T-cell (primary cell): Measurements from ENCODE around the gene TP53INP2. TPM values are rescaled to one million over a fixed set of nuclear protein-coding genes. Genes with fewer than 3 reads are reported as not detected.
A peak's percentile ranks its signal among the peaks of the same experiment; 100 is the strongest.

ENCODE experiments used
- ATAC-seq, 4 experiments: fragments of 200-7000 bp in 3 of 4; fragments of 150-1000 bp in 1 of 4; cut with Tn5 transposase; replicated peaks in 1 of 4; 1 replicate in 3 of 4; 2 replicates in 1 of 4; pipeline ENCODE4 v1.10.0; 2021; ENCODE audit warnings: moderate library complexity in 3 of 4, mild to moderate bottlenecking in 2 of 4, moderate number of reproducible peaks in 1 of 4
- CTCF ChIA-PET, 2 donors: fragments of 300-600 bp; sonication (Branson Sonifier 250); formaldehyde crosslinking; loops; one replicate each; lab custom pipeline; 2022; ENCODE audit warnings: antibody characterized with exemption in 2 of 2; lab: Charles Lee
- POLR2A ChIA-PET, 2 donors: fragments of 300-600 bp; sonication (Branson Sonifier 250); formaldehyde crosslinking; loops; one replicate each; lab custom pipeline; 2022; ENCODE audit warnings: antibody characterized with exemption in 2 of 2; lab: Charles Lee
- DNase-seq, 35 experiments: peaks; one replicate each; pipeline versions ENCODE4 v3.0.0 to v3.0.0-alpha.2; 2013 to 2023
- H3K27ac ChIP-seq: one replicate; pipeline ENCODE4 v1.5.1; 2013; ENCODE audit warnings: low read length
- H3K27me3 ChIP-seq, 2 experiments: replicated peaks in 1 of 2; 1 replicate in 1 of 2; 2 replicates in 1 of 2; pipeline versions ENCODE4 v1.6.1 to v1.7.0; 2013; ENCODE audit warnings: low read length in 1 of 2, mixed read lengths in 1 of 2; ENCODE audit not compliant: control insufficient read depth in 2 of 2, insufficient read depth in 2 of 2; ENCODE audit errors: extremely low read depth in 1 of 2
- H3K36me3 ChIP-seq, 2 donors: 1 replicate in 1 of 2; 2 replicates in 1 of 2; pipeline versions ENCODE4 v1.6.1 to v1.7.0; 2013; ENCODE audit warnings: low read length in 1 of 2; ENCODE audit not compliant: control insufficient read depth in 2 of 2, insufficient read depth in 1 of 2; ENCODE audit errors: extremely low read depth in 1 of 2
- H3K4me1 ChIP-seq, 2 experiments: 1 replicate in 1 of 2; 2 replicates in 1 of 2; pipeline versions ENCODE4 v1.6.1 to v1.7.0; 2013; ENCODE audit warnings: low read length in 2 of 2, mixed read lengths in 1 of 2; ENCODE audit not compliant: insufficient read depth in 2 of 2, control insufficient read depth in 1 of 2; ENCODE audit errors: extremely low read depth in 1 of 2
- H3K4me3 ChIP-seq, 2 donors: 1 replicate in 1 of 2; 2 replicates in 1 of 2; pipeline versions ENCODE4 v1.5.1 to v1.7.0; 2013; ENCODE audit warnings: mild to moderate bottlenecking in 2 of 2, low read length in 1 of 2, moderate library complexity in 1 of 2; ENCODE audit not compliant: control insufficient read depth in 1 of 2; ENCODE audit errors: extremely low read depth in 1 of 2
- H3K9me3 ChIP-seq: 2 replicates; pipeline ENCODE4 v1.7.0; 2013
- H3K27ac Mint-ChIP-seq, 2 donors: one replicate each; pipeline ENCODE4 v1.8.0; 2020 to 2021; ENCODE audit warnings: mild to moderate bottlenecking in 2 of 2, mixed read lengths in 2 of 2
- H3K27me3 Mint-ChIP-seq, 2 donors: one replicate each; pipeline ENCODE4 v1.8.0; 2021 to 2022; ENCODE audit warnings: mixed read lengths in 2 of 2
- H3K36me3 Mint-ChIP-seq: one replicate; pipeline ENCODE4 v1.8.0; 2021; ENCODE audit warnings: mixed read lengths
- H3K4me1 Mint-ChIP-seq, 3 donors: one replicate each; pipeline ENCODE4 v1.8.0; 2020 to 2022; ENCODE audit warnings: mixed read lengths in 3 of 3, mild to moderate bottlenecking in 1 of 3
- H3K4me3 Mint-ChIP-seq, 3 donors: one replicate each; pipeline ENCODE4 v1.8.0; 2020 to 2022; ENCODE audit warnings: mild to moderate bottlenecking in 3 of 3, mixed read lengths in 3 of 3, moderate library complexity in 3 of 3
- H3K9me3 Mint-ChIP-seq, 3 donors: one replicate each; pipeline ENCODE4 v1.8.0; 2020 to 2022; ENCODE audit warnings: mixed read lengths in 3 of 3
- WGBS: methylation state at CpG from one replicate; pipeline ENCODE4 v1.1.5; 2013; ENCODE audit warnings: missing lambda C conversion rate; ENCODE audit not compliant: insufficient coverage; 5-methylcytosine and 5-hydroxymethylcytosine counted together
- total RNA-seq, 35 experiments: library from RNA in 6 of 35; stranded (reverse) in 6 of 35; fragments of 120-200 nt in 1 of 35; gene quantifications; one replicate each; pipeline versions ENCODE4 v1.2.1 to v1.2.4 and lab custom pipeline; 2013 to 2026

The TP53INP2 gene
- total RNA-seq, 5 donors from 2014 or later (not counting 1 experiment from before 2014, with no cell fraction given) = 1.3 to 56.7 (median 1.9) TPM

DNA sequence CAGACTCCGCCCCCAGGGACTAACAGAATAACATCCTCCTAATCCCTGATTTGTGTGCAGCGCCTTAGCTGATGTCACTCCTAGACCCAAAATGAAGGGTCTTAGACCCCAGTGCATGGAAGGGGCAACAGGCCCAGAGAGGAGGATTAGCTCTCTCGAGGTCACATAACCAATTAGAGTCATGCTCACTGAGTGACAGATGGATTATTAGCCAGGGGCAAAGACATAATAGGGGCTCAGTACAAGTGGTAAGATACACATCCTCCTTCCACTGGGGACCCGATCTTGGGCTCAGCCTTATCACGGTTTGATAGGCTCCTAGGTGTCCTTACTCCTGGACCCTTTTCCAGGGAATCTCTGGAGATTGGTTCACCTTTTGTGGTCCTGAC, 858 bp downstream of the TP53INP2 start:
- WGBS = no CpG with 5 or more reads among the region's 5 CpGs
- H3K4me3 Mint-ChIP-seq = peak overlapping the region; percentile 82 to 86 (median 85)
- peak overlapping the region; percentile 73 for H3K27ac ChIP-seq
- H3K4me3 ChIP-seq = peak overlapping the region; percentile 78 to 90
- DNase-seq (peak in 1 of 35 experiments; percentile 5), ATAC-seq (no peak)
- no peaks in the 10 kb centered on the region for H3K9me3 ChIP-seq
- peaks cover 0 to 34% of the 10 kb centered on the region in 2 experiments for H3K4me1 ChIP-seq
- no peaks in the 10 kb centered on the region for H3K9me3 Mint-ChIP-seq
- H3K27me3 ChIP-seq = peaks cover 0 to 19% of the 10 kb centered on the region in 2 experiments
- POLR2A ChIA-PET = interaction anchor here in 1 of 2 donors (2.6 kb wide), 1 partner anchor 28 kb away, joined by 16 read pairs; the partner anchor contains the start of gene PIGU
- H3K27me3 Mint-ChIP-seq = peaks cover 5 to 6% of the 10 kb centered on the region in 2 donors
- peaks cover 19 to 31% (median 25%) of the 10 kb centered on the region in 3 donors for H3K4me1 Mint-ChIP-seq
- H3K36me3 Mint-ChIP-seq = no peaks in the 10 kb centered on the region
- H3K36me3 ChIP-seq = no peaks in the 10 kb centered on the region
- H3K27ac Mint-ChIP-seq = peak overlapping the region; percentile 86 to 91
- CTCF ChIA-PET = interaction anchor here in 1 of 2 donors (1.5 kb wide), 1 partner anchor 392 kb away, joined by 4 read pairs; no protein-coding TSS in a partner anchor

DNA sequence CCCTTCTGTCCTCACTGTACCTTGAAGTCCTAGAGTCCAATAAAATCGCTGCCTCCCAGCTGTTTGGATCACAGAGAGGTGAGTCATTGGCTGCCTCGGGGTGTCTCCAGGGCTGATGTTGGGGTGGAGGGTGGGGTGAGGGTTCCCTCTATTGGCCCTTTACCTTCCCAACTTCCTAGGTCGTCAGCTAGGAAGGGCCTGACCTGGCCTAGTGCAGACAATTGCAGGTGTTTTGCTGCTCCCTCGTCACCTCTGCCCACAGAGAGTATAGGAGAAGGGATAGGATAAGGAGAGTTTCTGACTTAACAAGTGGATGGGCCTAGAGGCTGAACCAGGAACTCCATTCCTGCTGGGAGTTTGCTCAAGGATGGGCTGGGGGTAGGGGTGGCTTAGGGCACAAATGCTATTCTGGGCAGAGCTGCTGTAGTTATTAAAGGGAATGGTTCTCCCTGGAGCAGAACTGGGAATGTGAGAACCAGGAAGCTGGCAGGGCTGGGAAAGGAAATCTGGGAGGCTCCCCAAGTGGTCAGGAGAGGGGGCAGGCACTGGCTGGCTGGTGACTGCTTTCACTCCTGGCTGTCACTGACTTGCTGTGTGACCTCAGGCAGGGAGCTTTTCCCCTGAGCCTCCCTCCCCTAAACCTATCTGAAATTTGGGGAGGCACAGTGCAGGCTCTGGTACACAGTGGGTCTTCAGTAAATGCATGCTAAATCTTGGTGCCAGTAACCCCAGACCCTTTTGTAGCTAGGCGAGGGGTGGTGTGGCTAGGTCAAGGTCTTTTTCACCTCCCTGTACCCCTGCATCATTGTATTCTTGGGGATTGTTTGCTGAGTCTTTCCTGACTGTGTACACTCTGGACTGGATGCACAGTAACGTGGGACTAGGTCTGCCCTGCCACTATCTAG, 1.5 kb downstream of the TP53INP2 start:
- Mint-ChIP-seq H3K27me3 (peaks cover 5 to 6% of the 10 kb centered on the region in 2 donors), H3K4me1 (peaks cover 24 to 37% (median 31%) of the 10 kb centered on the region in 3 donors), H3K9me3 (no peaks in the 10 kb centered on the region), H3K27ac (peak overlapping the region; percentile 86 to 91), H3K4me3 (peak overlapping the region; percentile 82 to 86 (median 85)), H3K36me3 (no peaks in the 10 kb centered on the region)
- no peaks in the 10 kb centered on the region for H3K36me3 ChIP-seq
- CTCF ChIA-PET = no interaction called here
- no peak overlapping the region for H3K4me3 ChIP-seq
- peaks cover 0 to 22% of the 10 kb centered on the region in 2 experiments for H3K27me3 ChIP-seq
- peaks cover 3 to 40% of the 10 kb centered on the region in 2 experiments for H3K4me1 ChIP-seq
- H3K27ac ChIP-seq = peak overlapping the region; percentile 73
- ATAC-seq = no peak
- POLR2A ChIA-PET = interaction anchor here (0.6 to 2.6 kb wide), 2 partner anchors 29 to 1092 kb away, joined by 5 to 16 read pairs; partner anchors contain the start of gene PIGU (in 1 of the 2)
- peak in 2 of 35 experiments; percentile 10 to 30 for DNase-seq
- no CpG with 5 or more reads among the region's 6 CpGs for WGBS
- H3K9me3 ChIP-seq = no peaks in the 10 kb centered on the region

DNA sequence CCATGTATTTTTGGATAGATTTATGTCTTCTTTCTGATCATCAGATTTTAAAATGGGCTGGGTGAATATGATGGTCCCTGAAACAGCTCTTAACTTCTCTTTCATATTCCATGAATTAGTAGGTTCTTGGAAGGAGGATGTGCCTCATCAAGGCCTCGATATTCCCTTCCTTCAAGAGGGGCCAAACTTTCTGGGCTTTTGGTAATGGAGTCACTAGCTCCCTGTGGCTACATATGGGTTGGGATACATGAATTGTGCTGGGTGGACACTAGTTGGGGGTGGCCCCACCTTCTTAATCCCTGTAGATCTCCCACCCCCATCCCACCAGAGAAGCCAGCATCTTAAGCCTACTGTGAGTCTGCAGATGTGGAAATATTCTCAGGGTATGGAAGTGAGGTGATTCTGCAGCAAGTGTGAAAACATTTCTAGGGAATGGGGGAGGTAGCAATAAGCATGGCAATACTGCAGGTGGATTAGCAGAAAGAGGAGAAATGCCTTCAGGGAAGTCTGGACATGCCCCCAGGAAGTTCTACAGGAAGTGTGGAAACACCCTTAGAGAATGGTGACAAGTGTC, 2.2 kb downstream of the TP53INP2 start:
- no peak for DNase-seq
- no peaks in the 10 kb centered on the region for H3K9me3 ChIP-seq
- peak overlapping the region in 1 of 3 donors; percentile 2 for H3K4me3 Mint-ChIP-seq
- no peak overlapping the region for H3K4me3 ChIP-seq
- ChIA-PET POLR2A (interaction anchor here in 1 of 2 donors (0.6 kb wide), 1 partner anchor 1091 kb away, joined by 5 read pairs; no protein-coding TSS in a partner anchor), CTCF (no interaction called here)
- H3K9me3 Mint-ChIP-seq = no peaks in the 10 kb centered on the region
- H3K27ac ChIP-seq = no peak overlapping the region
- H3K36me3 ChIP-seq = no peaks in the 10 kb centered on the region
- H3K4me1 Mint-ChIP-seq = peaks cover 26 to 39% (median 34%) of the 10 kb centered on the region in 3 donors
- WGBS = no CpG with 5 or more reads among the region's 1 CpG
- H3K36me3 Mint-ChIP-seq = no peaks in the 10 kb centered on the region
- H3K27me3 ChIP-seq = peaks cover 0 to 22% of the 10 kb centered on the region in 2 experiments
- H3K4me1 ChIP-seq = peaks cover 3 to 40% of the 10 kb centered on the region in 2 experiments
- H3K27ac Mint-ChIP-seq = peak overlapping the region in 1 of 2 donors; percentile 1
- H3K27me3 Mint-ChIP-seq = peaks cover 5 to 6% of the 10 kb centered on the region in 2 donors
- no peak for ATAC-seq

DNA sequence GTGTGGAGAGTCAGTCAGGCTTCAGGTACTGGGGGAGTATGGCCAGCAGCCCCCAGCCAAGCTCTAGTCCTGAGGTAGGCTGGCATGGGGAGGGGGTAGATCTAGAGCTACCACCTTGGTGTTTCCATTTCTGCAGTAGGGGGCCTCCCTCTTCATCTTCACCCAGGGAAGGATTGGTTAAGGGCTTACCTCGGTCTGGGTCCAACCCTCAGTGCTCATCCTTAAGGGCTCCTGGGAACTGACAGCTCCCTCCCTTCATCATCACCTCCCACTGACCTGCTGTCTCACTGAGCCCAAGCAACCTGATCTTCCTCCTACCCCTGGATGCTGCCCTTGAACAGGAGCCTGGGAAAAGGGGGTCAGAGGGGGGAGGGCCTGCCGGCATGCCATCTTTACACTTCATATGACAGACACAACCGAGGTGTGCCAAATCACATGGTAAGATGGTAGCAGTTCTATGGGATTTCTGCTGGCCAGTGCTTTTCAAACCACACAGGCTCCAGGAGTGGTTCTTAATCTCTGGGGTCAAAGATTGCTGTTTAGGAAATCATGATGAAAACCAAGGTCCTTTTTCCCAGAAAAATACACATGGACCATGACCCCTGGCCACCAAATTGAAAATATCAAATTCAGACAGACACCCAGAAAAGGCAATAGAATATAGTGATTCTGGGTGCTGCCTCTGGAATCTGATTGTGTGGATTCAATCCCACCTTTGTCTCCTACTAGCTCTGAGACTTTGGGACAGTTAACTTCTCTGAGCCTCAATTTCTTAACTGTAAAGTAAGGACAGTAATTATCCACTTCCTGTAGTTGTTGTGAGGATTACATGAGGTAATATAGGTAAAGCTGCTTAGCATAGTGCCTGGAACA, 3.0 kb downstream of the TP53INP2 start:
- POLR2A ChIA-PET = interaction anchor here (0.6 to 1.3 kb wide), 5 partner anchors 10 to 149 kb away, joined by 3 to 8 read pairs (median 5); partner anchors contain the start of gene MAP1LC3A (in 1 of the 2)
- Mint-ChIP-seq H3K27ac (peak overlapping the region in 1 of 2 donors; percentile 36), H3K27me3 (peaks cover 0 to 2% of the 10 kb centered on the region in 2 donors), H3K36me3 (no peaks in the 10 kb centered on the region), H3K4me3 (no peak overlapping the region), H3K9me3 (no peaks in the 10 kb centered on the region), H3K4me1 (peaks cover 26 to 39% (median 34%) of the 10 kb centered on the region in 3 donors)
- H3K9me3 ChIP-seq = no peaks in the 10 kb centered on the region
- H3K27me3 ChIP-seq = peaks cover 0 to 16% of the 10 kb centered on the region in 2 experiments
- DNase-seq (no peak), ATAC-seq (no peak)
- CTCF ChIA-PET = interaction anchor here in 1 of 2 donors (1.1 to 1.3 kb wide), 2 partner anchors 169 to 192 kb away, joined by 3 read pairs; no protein-coding TSS in a partner anchor
- WGBS = no CpG with 5 or more reads among the region's 3 CpGs
- H3K27ac ChIP-seq = no peak overlapping the region
- peaks cover 3 to 40% of the 10 kb centered on the region in 2 experiments for H3K4me1 ChIP-seq
- H3K4me3 ChIP-seq = no peak overlapping the region
- H3K36me3 ChIP-seq = no peaks in the 10 kb centered on the region

DNA sequence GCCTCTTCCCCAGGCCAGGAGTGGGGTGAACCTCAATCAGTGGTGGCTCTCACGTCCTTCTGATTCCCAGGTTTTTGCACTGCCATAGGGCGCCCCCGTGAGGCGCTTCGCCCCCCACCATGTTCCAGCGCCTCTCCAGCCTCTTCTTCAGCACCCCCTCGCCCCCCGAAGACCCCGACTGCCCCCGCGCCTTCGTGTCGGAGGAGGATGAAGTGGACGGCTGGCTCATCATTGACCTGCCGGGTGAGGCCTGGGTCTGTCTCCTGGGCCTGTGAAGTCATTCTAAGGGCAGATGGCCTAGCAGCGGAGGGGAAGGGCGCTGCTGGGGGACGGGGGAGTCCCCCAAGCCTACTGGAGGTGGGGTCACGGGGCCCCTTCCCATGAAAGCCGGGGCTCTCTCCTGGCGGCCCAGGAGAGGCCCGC, 4.5 kb downstream of the TP53INP2 start:
- peak overlapping the region; percentile 83 to 91 for H3K4me3 ChIP-seq

More for the DNA sequence above, 4.5 kb downstream of the TP53INP2 start:
- no peaks in the 10 kb centered on the region for H3K9me3 ChIP-seq
- Mint-ChIP-seq H3K27ac (peak overlapping the region in 1 of 2 donors; percentile 72), H3K27me3 (no peaks in the 10 kb centered on the region), H3K4me3 (peak overlapping the region; percentile 73 to 85 (median 84)), H3K36me3 (peaks cover 3% of the 10 kb centered on the region), H3K4me1 (peaks cover 24 to 37% (median 27%) of the 10 kb centered on the region in 3 donors), H3K9me3 (no peaks in the 10 kb centered on the region)
- ATAC-seq (peak; percentile 7 to 24 (median 13)), DNase-seq (peak in 34 of 35 experiments; percentile 11 to 71 (median 47))
- H3K27ac ChIP-seq = peak overlapping the region; percentile 76
- POLR2A ChIA-PET = interaction anchor here (0.5 to 1.2 kb wide), 5 partner anchors 11 to 241 kb away, joined by 3 to 6 read pairs (median 3); partner anchors contain the start of gene MAP1LC3A (in 1 of the 2)
- no peaks in the 10 kb centered on the region for H3K36me3 ChIP-seq
- CTCF ChIA-PET = interaction anchor here (0.7 to 1.3 kb wide), 7 partner anchors 32 to 177 kb away, joined by 3 read pairs; partner anchors contain the start of gene PIGU (in 1 of the 2)
- peaks cover 0 to 6% of the 10 kb centered on the region in 2 experiments for H3K27me3 ChIP-seq
- WGBS = 8% methylated on average over 7 of the region's 22 CpGs
- peaks cover 3 to 31% of the 10 kb centered on the region in 2 experiments for H3K4me1 ChIP-seq
